Fibroblast of upper back skin (primary cell): ENCODE results near the gene UBE2E2.
A peak's percentile ranks its signal among the peaks of the same experiment; 100 is the strongest.

Experiments used
- DNase-seq: peaks from one replicate; pipeline ENCODE4 v3.0.0-alpha.2; 2013

The UBE2E2 gene

DNA sequence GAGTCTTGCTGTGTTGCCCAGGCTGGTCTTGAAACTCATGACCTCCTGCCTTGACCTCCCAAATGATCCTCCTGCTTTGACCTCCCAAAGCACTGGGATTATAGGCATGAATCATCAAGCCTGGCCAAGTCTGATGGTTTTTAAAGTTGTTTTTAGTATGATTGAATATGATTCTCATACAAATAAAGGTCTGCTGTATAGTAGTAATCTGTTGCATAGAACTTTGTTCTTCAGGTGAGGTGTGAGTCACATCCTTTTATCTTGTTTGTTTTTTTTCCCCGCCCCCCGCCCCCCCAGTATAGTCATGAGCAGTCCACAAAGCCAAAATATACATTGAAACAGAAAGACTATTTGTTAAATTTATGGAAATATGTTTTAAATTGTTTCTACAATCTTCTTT, 39.0 kb downstream of the UBE2E2 start:
- DNase-seq, result no peak

DNA sequence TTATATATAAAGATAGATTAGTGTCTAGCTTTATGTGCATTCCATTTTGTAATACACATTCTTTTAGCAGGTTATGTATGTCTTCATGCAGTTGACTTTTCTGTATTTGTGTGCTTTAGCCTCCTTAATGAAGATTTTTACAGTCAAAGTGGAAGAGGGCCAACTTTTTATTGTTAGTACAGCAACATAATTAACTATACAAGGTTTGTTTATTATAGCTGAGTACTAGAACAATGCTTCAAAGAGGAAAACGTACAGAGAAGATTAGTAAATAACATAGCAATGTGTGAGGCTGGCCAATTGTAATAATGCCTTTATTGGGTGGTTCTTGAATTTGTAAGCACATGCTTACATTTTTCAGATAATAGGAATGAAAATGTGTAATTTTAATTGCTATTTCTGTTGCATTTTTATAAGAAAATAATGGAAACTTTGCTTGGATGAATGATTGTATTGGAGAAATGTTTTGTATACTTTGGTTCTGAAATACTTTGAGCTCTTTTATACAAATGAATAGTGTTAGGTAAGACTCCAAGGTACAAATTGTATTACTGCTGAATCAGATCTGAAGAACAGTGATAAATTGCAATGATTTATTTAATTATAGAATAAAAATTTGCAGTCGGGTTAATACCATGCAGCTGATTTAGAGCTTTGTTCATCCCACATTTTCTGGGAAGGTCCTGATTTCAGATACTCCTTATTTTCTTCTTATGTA, 41.4 kb downstream of the UBE2E2 start:
- no peak for DNase-seq

DNA sequence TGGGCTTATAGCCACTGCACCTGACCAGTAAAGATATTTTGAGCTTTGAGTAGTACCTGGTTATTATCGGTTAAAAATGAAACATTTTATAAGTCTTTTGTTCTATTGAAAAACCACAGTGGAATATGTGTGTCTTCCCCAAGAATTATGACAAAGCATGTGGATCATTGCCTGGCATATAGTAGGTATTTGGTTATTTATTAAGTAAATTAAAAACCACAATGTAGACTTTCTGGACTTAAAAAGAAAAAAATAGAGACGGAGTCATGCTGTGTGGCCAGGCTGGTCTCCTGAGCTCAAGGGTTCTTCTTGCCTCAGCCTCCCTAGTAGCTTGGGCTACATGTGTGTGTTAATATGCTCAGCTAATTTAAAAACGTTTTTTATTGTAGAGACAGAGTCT, 43.5 kb downstream of the UBE2E2 start:
- DNase-seq, result no peak

DNA sequence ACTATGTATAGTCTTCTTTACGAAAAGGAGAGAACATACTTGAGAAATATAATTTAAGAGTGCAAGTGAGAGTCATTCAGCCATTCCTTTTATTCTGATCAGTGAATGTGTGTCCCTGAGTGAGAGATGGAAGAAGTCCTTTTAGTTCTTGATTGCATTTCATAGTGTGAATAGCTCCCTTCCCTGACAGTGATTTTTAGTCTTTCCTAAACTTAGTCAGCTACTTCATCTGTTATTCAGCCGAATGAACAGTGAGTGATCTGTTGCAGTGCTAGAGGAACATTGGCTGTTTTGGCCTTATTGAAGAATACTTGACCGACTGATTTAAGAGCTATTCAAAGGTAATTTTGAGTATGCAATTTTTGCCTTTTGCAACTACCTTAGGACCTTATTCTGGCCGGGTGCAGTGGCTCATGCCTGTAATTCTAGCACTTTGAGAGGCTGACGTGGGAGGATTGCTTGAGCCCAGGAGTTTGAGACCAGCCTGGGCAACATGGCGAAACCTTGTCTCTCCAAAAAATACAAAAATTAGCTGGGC, 45.5 kb downstream of the UBE2E2 start:
- no peak for DNase-seq

DNA sequence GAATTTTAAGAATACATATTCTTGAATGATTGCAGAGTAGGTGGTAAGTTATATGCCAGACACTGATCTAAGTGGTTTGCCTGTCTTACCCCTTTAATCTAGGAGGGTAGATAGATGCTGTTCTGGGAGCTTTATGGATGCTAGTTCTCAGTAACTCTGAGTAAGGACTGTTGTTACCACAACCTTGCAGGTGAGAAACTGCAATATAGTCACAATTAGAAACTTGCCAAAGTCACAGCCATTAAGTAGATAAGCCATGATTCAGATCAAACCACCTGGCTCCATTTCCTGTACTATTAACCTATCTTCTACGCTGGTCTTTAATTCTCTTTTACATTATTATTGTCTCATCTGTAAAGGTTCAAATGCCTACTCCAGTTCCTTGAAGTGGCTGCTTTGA, 46.8 kb downstream of the UBE2E2 start:
- no peak for DNase-seq

DNA sequence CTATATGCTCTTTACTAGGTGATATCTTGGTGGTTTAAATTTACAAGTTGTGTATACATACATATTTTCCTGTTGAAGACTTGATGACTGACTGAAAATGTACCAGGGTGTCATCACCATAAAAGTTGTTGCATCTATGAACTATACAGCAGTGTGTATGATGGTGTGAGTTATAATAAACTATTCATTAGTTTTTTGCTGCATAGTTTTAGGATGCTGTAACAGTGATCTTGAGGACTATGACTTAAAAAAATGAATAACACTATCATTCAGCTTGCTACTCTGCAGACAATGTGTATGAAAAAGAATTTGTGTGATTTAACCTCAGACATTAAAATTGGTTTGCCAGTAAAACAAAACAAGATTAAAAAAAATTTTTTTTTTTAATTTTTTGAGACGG, 49.0 kb downstream of the UBE2E2 start:
- DNase-seq, result peak; percentile 38

DNA sequence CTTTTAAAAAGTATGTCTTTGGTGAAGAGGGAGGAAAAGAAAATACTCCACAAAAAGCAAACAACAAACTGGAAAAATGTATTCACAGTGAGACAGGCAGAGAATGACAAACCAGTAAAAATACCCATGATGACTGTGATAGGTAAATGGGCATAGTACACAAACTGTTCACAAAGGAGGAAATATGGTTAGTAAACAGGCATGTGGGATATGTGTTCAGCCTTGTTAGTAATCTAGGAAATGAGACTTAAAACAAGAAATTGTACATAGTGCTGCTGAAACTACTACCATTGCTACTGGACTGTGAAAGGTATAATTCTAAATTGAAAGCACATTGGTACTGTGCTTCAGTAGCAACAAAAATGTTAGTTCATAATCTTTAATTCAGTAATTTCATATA, 50.1 kb downstream of the UBE2E2 start:
- no peak for DNase-seq

DNA sequence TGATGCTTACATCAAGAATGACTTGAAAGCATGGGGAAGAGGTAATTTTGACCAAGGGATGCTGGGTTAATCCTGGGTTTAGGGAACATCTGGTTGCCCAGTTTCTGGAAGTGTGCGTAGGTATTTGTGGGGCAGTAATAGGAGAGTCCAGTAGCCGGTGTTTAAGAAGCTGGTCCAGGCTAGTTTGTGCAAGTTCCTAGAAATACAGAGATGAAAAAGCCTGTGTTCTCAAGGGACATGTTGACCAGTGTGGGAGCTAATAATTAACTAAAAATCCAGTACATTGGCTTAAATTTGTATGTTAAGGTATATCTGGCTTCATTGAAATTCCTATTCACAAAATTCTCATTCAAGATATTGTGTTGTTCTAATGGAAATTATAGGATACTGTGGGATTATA, 51.2 kb downstream of the UBE2E2 start:
- DNase-seq, result no peak

DNA sequence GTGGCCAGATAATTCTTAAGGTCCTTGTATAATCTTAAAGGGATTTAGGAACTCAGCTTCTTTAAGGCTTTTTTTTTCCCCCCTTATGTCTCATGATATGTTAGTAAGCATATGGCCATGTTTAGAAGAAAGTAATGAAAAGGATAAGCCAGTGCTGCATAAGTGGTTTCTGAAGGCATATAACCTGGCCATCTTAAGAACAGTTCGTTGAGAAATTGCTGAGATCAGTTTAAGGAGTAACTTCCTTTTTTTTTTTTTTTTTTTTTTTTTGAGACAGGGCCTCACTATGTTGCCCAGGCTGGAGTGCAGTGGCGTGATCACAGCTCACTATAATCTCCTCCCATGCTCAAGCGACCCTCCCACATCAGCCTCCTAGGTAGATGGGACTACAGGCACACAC, 51.7 kb downstream of the UBE2E2 start:
- no peak for DNase-seq

DNA sequence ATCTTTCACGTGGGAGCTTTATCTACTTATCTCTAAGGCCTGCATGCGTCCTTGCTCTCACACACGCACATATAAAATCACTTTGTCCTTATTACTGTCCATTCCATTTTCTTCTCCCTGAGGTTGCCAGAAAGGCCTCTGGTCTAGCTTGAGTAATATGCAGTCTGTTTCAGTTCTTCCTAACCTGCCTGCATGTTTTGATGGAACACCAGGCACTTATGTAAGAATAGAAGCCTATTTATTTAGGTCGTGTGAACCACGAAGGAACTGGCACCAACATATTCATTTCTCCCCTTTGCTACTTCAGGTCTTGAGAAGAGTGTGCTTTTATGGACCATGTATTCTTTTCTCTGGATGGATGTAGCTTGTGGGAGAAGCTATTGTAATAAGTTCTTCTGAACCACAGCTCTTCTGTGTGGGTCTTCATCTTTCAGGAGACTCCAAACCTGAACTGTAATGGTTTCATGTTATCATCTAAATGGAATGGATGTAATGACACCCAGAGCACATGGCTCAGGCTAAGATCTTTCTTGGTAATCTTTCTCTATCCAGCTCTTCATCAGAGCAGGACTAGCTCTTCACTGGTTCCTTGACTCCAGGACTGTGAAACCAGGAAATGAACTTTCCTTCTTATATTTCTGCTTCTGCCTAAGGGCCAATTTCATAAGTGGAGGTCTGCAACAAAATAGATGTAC, 53.8 kb downstream of the UBE2E2 start:
- no peak for DNase-seq

DNA sequence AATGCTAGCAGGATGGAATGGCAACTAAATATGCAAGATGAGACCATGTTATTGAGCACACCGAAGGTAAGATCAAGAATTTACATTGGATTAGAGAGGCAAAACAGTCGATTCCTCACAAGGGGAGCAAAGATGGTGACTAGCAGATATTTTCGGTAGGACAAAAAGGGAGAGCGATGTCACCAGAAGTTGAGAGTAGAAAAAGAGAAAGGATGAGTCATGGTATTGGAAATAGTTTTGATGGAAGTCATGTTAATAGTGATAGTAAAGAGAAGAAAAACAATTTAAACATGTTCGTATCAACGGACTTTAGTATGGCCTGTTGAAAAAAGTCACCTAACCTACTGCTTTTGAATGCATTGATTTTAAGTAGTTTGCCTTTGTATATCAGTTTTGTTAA, 55.0 kb downstream of the UBE2E2 start:
- DNase-seq, result peak; percentile 37

DNA sequence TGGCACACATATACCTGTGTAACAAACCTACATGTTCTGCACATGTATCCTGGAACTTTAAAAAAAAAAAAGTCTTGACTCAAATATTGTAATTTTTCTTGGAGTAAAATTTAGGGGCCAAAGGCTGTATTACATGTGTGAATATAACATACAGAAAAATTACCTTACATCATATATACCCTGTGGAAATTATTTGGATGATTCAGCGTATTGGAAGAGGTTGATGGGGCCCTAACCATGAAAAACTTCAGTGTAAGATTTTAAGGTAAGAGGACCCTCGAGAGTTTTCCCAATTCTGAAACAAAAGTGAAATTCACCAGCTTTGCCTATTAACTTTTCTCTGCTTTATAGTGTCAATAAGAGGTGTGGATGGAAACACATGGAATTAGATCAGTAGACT, 56.4 kb downstream of the UBE2E2 start:
- DNase-seq, result no peak

DNA sequence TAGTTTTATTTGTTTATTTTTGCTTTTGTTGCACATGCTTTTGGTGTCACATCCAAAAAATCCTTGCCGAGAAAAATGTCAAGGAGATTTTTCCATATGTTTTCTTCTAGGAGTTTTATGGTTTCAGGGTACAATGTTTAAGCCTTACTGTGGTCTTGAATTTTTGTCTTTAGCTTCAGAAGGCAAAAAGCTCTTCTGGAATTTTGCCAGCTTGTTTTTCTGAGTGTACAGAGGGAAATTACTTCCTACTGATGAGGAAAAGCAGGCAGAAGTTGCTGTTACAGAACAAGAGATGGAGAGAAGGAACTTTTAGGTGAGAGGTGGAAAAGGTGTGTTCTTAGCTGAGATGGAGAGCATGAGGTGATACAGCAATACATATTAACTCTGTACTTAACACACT, 59.6 kb downstream of the UBE2E2 start:
- DNase-seq, result peak; percentile 31

DNA sequence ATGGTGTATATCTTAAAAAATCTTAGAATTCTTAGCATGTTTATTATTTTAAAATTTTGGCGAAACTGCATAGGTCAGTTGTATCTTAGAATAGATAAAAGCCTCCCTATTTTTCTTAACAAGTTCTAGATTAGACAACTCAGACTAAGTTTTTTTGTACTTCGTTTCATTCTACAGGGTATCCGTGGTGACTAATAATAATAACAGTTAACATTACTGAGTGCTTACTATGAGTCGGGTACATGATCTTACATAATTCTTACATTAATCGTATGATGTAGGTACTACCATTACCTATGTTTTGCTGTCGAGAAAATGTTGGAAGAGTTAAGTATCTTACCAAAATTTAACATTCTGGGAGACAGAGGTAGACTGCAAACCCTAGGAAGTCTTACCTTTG, 60.7 kb downstream of the UBE2E2 start:
- DNase-seq, result peak; percentile 61

DNA sequence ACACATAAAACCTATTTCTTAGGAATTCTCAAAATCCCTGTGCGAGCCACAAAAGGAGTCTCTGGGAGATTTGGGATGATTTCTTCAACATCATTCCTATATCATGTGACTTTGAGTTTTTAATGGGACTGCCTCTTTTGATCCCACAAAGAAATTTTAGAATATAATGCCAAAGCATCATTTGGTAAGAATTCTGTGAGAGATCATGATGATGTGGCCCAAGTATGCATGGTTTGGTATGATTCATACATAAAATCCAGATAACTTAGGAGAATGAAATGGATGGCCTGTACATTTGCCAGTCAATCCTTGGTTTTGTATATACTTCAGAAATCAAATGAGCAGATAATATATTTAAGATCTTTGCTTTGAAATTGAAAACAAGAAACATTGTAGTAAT, 61.3 kb downstream of the UBE2E2 start:
- peak; percentile 91 for DNase-seq

DNA sequence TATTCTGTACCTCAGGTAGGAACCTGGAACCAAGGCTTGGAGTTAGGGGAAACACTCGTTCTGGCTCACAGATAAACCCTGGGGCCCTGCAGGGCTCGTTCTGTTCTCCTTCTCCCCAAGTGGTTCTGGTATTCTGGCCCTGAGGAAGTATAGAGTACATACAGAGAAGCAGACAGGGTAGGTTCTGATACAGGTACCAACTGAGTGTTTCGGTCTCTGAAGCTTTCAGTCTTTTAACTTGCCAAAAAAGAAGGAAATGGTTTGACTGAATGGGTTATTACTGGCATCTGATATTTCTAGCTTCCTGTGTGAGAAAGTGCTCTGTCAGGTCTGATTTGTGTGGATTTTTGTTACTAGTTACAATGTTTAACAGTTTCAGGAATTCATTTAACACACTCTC, 67.3 kb downstream of the UBE2E2 start:
- DNase-seq, result no peak

DNA sequence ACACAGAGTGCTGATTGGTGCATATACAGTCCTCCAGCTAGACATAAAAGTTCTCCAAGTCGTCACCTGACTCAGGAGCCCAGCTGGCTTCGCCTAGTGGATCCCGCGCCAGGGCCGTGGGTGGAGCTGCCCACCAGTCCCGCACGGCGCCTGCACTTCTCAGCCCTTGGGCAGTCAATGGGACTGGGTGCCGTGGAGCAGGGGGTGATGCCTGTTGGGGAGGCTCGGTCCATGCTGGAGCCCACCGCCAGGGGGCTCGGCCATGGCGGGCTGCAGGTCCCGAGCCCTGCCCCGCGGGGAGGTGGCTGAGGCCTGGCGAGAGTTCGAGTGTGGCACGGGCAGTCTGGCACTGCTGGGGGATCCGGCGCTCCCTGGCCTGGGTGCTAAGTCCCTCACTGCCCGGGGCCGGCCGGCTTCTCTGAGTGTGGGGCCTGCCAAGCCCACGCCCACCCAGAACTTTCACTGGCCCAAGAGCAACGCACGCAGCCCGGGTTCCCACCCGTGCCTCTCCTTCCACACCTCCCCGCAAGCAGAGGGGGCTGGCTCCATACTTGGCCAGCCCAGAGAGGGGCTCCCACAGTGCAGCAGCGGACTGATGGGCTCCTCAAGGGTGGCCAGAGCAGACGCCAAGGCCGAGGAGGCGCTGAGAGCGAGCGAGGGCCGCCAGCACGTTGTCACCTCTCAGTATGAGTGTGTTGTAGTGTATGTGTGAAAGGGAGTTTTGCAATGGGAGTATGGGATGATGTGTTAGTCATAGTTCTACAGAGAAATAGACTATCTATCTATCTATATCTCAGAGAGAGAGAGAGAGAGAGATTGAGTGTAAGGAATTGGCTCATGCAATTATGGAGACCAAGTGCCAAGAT, 69.0 kb downstream of the UBE2E2 start:
- no peak for DNase-seq

DNA sequence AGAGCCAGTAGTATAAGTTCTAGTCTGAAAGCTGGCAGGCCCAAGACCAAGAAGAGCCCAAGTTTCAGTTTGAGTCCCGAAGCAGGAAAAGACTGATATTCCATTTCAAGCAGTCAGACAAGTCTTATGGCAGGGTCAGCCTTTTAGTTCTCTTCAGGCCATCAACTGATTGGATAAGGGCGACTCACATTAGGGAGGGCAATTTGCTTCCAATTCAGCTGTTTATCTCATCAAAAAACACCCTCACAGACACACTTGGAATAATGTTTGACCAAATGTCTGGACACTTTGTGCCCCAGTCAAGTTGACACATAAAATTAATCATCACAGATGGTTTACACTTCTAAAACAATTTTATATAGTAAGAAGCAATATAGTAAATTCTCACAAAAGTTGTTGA, 69.7 kb downstream of the UBE2E2 start:
- DNase-seq, result no peak

DNA sequence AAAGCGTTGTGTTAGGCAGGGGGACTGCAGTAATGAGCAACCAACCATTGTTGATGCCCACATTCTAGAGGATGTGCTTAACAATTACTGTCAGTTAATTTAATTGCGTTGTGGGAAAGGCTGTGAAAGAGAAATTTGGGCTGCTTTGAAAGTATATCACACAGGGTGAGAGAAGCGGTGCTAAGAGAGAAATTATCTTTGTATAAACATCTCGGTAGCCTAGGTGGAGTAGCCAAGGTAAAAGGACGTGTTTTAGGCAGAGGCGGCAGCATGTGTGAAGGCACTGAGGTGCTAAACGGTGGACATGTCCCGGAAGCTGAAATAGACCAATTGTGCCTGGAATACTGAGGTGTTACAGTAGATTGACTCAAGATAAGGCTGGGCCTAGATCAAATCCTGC, 71.9 kb downstream of the UBE2E2 start:
- no peak for DNase-seq

DNA sequence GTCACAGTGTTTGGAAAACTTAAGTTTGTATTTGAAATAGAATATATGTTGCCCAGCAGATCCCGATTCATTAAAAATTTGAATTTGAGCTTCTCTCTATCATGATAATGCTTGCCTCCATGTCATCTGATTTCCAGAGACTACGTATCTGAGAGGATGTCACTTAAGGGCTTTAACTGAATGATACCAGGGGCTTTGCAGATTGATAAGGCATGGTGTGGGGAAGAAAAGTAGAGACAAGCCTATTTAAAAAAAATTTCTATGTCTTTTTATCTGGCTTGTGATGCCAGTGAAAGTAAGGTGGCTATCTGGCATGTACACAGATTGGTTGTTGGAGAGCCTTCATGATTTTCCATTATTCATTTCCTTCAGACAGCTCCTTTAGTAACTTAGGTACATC, 72.7 kb downstream of the UBE2E2 start:
- no peak for DNase-seq

DNA sequence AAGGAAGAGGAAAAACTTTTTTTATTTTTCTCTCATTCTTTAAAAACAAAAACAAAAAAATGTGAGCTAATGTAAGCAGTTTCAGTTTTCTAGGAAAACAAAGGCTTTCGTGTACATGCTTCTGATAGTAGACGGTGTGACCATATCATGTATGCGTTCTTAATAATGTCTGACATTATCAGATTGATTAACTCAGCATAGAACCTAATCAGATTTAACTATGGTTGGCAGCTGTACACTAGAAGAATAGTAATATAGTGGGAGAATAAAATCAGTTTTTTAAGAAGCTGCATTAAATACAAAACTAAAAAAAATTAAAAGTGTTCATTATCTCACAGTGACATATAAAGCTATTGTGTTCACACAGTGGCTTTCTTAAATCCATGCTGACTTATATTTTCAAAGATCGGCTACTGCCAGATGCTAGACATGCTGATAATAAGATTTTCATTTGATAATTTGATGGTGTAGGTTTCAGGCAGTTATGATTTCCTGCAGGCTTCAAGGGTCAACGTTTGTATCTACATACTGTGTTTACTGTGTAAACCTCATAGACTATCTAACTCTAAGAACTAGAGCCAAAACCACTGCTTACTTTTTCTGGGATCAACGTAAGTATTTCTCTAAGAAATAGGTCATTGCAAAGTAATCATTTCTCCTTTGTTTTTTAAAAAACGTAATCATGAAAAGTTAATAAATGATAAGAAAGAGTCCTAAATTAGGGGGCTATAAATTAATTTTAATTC, 74.0 kb downstream of the UBE2E2 start:
- no peak for DNase-seq

DNA sequence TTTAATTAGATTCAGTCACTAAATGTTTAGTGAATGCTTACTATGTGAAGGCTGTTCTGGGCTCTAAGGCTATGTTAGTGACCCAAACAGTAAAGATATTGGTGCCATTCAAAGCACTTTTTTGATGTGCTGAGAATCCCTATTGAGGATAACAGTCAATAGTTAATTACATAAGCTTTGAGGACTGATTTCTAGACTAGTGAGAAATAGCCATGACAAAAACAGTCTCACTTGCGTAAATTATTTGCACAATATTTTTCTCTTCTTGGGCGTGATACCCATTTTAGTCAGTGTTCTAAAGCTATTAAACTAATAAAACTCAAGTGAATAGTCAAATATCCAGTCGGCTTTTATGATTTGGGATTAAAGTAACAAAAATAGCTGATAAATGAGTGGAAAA, 74.6 kb downstream of the UBE2E2 start:
- DNase-seq, result no peak

DNA sequence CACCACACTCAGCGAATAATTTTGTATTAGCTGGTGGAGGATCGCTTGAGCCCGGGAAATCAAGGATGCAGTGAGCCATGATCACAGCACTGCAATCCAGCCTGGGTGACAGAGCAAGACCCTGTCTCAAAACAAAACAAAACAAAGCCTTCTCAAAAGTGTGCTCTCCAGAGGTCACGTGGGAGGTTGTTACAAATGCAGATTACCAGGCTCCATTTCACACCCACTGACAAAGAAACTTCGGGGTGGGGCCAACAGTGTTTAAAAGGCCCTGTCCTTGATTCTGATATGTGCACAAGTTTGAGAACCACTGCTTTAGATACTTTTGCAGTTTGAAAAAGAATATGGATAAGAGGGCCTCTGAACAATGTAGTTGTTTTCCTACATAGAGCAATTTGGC, 80.5 kb downstream of the UBE2E2 start:
- DNase-seq, result no peak
